Measurements from ENCODE around the gene CCN5. TPM values are rescaled to one million over a fixed set of nuclear protein-coding genes. Genes with fewer than 3 reads are reported as not detected.

CCN5 gene
- total and polyA plus RNA-seq, 2 of the 13 experiments (the other 11 are each of a cell fraction or from before 2014, with no cell fraction given), result 0.12 TPM; not detected in 1

DNA sequence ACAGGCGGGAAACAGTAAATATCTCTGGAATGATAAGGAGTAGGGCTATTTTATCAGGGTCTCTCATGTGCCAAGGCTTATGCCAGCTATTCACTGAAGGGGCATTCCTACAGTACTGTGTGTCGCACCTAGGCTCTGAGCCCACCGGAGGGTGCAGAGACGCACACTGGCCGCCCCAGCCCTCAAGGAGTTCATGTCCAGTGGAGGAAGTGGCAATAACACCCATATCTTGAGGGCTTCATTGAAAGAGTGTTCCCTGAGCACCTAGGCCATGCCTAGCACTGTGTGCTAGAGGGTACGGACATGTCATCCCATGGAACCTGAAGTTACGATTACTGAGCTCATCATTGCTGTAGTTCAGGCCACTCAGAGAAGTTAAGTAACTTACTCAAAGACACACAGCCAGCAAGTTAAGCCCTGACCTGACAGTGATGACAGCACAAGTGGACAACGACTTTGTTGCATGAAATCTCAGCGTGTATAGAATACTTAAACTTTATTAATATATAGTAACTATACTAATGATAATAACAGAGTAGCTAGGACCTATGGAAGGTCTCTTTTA is 8.7 kb downstream of the CCN5 start:
- ATAC-seq (no peak), FAIRE-seq (no peak), DNase-seq (ENCODE audit: low spot score) (no peak)
- Histone ChIP-seq H3K4me2 (ENCODE audit: low read depth, low read length) (no peak overlapping the region), H3K9me3 (ENCODE audit: low read length) (no peaks in the 10 kb centered on the region), H3K27me3 (ENCODE audit: control insufficient read depth in 1 of 2, insufficient read depth in 2 of 2, low read length in 2 of 2) (peaks cover 2 to 32% of the 10 kb centered on the region in 2 experiments; a peak in 3 of 5 replicates), H3K36me3 (replicated peaks in 1 of 2; ENCODE audit: control insufficient read depth in 1 of 2, insufficient read depth in 2 of 2, low read length in 2 of 2) (no peaks in the 10 kb centered on the region), H2AFZ (ENCODE audit: low read length) (no peak overlapping the region), H4K20me1 (ENCODE audit: insufficient read depth, low read length) (no peaks in the 10 kb centered on the region), H3K4me1 (ENCODE audit: insufficient read depth, low read length) (peaks cover 7% of the 10 kb centered on the region; the same call in 1 of the 2 replicates), H3K27ac (ENCODE audit: extremely low read length, insufficient read depth, low read length) (no peak overlapping the region), H3K79me2 (ENCODE audit: insufficient read depth, low read length) (no peaks in the 10 kb centered on the region), H3K4me3 (replicated peaks in 1 of 3; ENCODE audit: insufficient read depth in 1 of 3, low read depth in 2 of 3, low read length in 3 of 3) (no peak overlapping the region), H3K9ac (ENCODE audit: insufficient read depth, low read depth, low read length) (no peak overlapping the region)
- 44% methylated on average over 9 of the region's 9 CpGs for WGBS (ENCODE audit: low lambda C conversion rate)
- CTCF ChIA-PET (ENCODE audit: low intra/inter-chr PET ratio, low total read pairs), result no interaction called here
- in situ Hi-C loops (cut with HindIII; ENCODE audit: extremely low pct_ligation_motif_present, low pct_unique_long_range_greater_than_20kb), result no loop called here
- TF ChIP-seq ZNF672 (CRISPR knock-in tag; IDR thresholded peaks at IDR 0.05), result no peak
- no peak for TF ChIP-seq SIX1 (CRISPR knock-in tag; IDR thresholded peaks at IDR 0.05; ENCODE audit: borderline replicate concordance)
- TF ChIP-seq, protein P1, sequence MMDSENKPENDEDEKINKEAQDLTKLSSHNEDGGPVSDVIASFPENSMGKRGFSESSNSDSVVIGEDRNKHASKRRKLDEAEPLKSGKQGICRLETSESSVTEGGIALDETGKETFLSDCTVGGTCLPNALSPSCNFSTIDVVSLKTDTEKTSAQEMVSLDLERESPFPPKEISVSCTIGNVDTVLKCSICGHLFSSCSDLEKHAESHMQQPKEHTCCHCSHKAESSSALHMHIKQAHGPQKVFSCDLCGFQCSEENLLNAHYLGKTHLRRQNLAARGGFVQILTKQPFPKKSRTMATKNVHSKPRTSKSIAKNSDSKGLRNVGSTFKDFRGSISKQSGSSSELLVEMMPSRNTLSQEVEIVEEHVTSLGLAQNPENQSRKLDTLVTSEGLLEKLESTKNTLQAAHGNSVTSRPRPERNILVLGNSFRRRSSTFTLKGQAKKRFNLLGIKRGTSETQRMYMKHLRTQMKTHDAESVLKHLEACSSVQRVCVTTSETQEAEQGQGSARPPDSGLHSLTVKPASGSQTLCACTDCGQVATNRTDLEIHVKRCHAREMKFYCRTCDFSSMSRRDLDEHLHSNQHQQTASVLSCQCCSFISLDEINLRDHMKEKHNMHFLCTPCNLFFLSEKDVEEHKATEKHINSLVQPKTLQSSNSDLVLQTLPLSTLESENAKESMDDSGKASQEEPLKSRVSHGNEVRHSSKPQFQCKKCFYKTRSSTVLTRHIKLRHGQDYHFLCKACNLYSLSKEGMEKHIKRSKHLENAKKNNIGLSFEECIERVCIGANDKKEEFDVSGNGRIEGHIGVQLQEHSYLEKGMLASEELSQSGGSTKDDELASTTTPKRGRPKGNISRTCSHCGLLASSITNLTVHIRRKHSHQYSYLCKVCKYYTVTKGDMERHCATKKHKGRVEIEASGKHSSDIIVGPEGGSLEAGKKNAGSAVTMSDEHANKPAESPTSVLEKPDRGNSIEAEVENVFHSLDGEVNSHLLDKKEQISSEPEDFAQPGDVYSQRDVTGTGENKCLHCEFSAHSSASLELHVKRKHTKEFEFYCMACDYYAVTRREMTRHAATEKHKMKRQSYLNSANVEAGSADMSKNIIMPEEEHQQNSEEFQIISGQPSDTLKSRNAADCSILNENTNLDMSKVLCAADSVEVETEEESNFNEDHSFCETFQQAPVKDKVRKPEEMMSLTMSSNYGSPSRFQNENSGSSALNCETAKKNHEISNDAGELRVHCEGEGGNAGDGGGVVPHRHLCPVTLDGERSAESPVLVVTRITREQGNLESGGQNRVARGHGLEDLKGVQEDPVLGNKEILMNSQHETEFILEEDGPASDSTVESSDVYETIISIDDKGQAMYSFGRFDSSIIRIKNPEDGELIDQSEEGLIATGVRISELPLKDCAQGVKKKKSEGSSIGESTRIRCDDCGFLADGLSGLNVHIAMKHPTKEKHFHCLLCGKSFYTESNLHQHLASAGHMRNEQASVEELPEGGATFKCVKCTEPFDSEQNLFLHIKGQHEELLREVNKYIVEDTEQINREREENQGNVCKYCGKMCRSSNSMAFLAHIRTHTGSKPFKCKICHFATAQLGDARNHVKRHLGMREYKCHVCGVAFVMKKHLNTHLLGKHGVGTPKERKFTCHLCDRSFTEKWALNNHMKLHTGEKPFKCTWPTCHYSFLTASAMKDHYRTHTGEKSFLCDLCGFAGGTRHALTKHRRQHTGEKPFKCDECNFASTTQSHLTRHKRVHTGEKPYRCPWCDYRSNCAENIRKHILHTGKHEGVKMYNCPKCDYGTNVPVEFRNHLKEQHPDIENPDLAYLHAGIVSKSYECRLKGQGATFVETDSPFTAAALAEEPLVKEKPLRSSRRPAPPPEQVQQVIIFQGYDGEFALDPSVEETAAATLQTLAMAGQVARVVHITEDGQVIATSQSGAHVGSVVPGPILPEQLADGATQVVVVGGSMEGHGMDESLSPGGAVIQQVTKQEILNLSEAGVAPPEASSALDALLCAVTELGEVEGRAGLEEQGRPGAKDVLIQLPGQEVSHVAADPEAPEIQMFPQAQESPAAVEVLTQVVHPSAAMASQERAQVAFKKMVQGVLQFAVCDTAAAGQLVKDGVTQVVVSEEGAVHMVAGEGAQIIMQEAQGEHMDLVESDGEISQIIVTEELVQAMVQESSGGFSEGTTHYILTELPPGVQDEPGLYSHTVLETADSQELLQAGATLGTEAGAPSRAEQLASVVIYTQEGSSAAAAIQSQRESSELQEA (CRISPR knock-in tag; IDR thresholded peaks at IDR 0.05; ENCODE audit: not compliant biosample characterization), result no peak
- TF ChIP-seq, protein P2, sequence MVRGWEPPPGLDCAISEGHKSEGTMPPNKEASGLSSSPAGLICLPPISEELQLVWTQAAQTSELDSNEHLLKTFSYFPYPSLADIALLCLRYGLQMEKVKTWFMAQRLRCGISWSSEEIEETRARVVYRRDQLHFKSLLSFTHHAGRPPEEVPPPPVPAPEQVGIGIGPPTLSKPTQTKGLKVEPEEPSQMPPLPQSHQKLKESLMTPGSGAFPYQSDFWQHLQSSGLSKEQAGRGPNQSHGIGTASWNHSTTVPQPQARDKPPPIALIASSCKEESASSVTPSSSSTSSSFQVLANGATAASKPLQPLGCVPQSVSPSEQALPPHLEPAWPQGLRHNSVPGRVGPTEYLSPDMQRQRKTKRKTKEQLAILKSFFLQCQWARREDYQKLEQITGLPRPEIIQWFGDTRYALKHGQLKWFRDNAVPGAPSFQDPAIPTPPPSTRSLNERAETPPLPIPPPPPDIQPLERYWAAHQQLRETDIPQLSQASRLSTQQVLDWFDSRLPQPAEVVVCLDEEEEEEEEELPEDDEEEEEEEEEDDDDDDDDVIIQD (CRISPR knock-in tag; IDR thresholded peaks at IDR 0.05; ENCODE audit: low read depth), result no peak
- TF ChIP-seq, protein P3, sequence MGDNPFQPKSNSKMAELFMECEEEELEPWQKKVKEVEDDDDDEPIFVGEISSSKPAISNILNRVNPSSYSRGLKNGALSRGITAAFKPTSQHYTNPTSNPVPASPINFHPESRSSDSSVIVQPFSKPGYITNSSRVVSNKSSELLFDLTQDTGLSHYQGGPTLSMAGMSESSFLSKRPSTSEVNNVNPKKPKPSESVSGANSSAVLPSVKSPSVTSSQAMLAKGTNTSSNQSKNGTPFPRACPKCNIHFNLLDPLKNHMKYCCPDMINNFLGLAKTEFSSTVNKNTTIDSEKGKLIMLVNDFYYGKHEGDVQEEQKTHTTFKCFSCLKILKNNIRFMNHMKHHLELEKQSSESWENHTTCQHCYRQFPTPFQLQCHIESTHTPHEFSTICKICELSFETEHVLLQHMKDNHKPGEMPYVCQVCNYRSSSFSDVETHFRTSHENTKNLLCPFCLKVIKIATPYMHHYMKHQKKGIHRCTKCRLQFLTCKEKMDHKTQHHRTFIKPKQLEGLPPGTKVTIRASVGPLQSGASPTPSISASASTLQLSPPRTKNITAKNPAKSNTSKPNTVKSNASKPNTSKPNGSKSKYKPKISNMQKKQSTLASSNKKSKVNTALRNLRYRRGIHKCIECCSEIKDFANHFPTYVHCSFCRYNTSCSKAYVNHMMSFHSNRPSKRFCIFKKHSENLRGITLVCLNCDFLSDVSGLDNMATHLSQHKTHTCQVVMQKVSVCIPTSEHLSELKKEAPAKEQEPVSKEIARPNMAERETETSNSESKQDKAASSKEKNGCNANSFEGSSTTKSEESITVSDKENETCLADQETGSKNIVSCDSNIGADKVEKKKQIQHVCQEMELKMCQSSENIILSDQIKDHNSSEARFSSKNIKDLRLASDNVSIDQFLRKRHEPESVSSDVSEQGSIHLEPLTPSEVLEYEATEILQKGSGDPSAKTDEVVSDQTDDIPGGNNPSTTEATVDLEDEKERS (CRISPR knock-in tag; IDR thresholded peaks at IDR 0.05), result no peak
- no peak for TF ChIP-seq KLF12 (CRISPR knock-in tag; IDR thresholded peaks at IDR 0.05; ENCODE audit: borderline replicate concordance)
- peak; percentile 73 for TF ChIP-seq ZNF768 (CRISPR knock-in tag; IDR thresholded peaks at IDR 0.05)
- no peak for TF ChIP-seq GZF1 (CRISPR knock-in tag; IDR thresholded peaks at IDR 0.05)
- BruUV-seq (replicated peaks), result no TSS peak
- POLR2A ChIA-PET, result no interaction called here
- intact Hi-C loops (cut with micrococcal nuclease; ENCODE audit: unreplicated experiment), result no loop called here
